K562 (cell line): ENCODE measurements around the gene ADIPOR2. TPM values are rescaled to one million over a fixed set of nuclear protein-coding genes. Genes with fewer than 3 reads are reported as not detected.

Experiments used
- ATAC-seq: fragments of 200-7000 bp; cut with Tn5 transposase; 3 replicates; pipeline ENCODE4 v1.9.1; 2020; ENCODE audit warnings: moderate library complexity
- BruUV-seq: library from RNA; stranded (reverse); fragments of 400-500 nt; replicated peaks from 2 replicates; lab custom pipeline; 2021; lab: Mats Ljungman, UMichigan
- CTCF ChIA-PET: fragments of 300-600 bp; formaldehyde crosslinking; extraction: SDS; loops from one replicate; lab custom pipeline; 2021; ENCODE audit warnings: low intra/inter-chr PET ratio; lab: Yijun Ruan, JAX
- POLR2A ChIA-PET: fragments of 300-600, 350-650 bp; sonication (Branson Sonifier 250); formaldehyde crosslinking; extraction: SDS; loops from one replicate; lab custom pipeline; 2021; ENCODE audit warnings: antibody characterized with exemption, inconsistent platforms; lab: Yijun Ruan, JAX
- DNase-seq, 4 experiments: peaks; one replicate each; pipeline versions ENCODE4 v3.0.0 to v3.0.0-alpha.2; 2011 to 2018; ENCODE audit warnings: low spot score in 3 of 4, mixed read lengths in 3 of 4; ENCODE audit errors: extremely low read depth in 1 of 4
- FAIRE-seq: peaks from 2 replicates; lab custom pipeline; 2011; peaks lifted over from hg19 to GRCh38; lab: Jason Lieb, UNC
- H2AFZ ChIP-seq: 2 replicates; pipeline ENCODE4 v1.6.0; 2011; ENCODE audit warnings: low read depth, low read length, control low read depth, inconsistent platforms
- H3K27ac ChIP-seq: fragments of 200-600 bp; 3 replicates; pipeline ENCODE4 v1.8.0; 2011; ENCODE audit warnings: low read depth, mild to moderate bottlenecking, control low read depth, inconsistent platforms, low read length, moderate library complexity, mixed read lengths; ENCODE audit errors: extremely low read depth
- H3K27me3 ChIP-seq, 2 experiments: fragments of 300-600 bp in 1 of 2; 2 replicates in 1 of 2; 3 replicates in 1 of 2; pipeline versions ENCODE4 v1.6.0 to v1.8.0; 2011; ENCODE audit warnings: inconsistent platforms in 2 of 2, low read length in 2 of 2, mild to moderate bottlenecking in 1 of 2, mixed read lengths in 1 of 2, moderate library complexity in 1 of 2; ENCODE audit not compliant: control insufficient read depth in 2 of 2, insufficient read depth in 2 of 2
- H3K36me3 ChIP-seq: fragments of 300-600 bp; 3 replicates; pipeline ENCODE4 v1.8.0; 2011; ENCODE audit warnings: mild to moderate bottlenecking, low read length, inconsistent platforms; ENCODE audit not compliant: control insufficient read depth, insufficient read depth
- H3K4me1 ChIP-seq, 2 experiments: fragments of 200-600 bp in 1 of 2; replicated peaks in 1 of 2; 2 replicates in 1 of 2; 3 replicates in 1 of 2; pipeline versions ENCODE4 v1.5.1 to v1.8.0; 2011; ENCODE audit warnings: inconsistent platforms in 2 of 2, low read length in 2 of 2, mild to moderate bottlenecking in 1 of 2, mixed read lengths in 1 of 2, moderate library complexity in 1 of 2; ENCODE audit not compliant: control insufficient read depth in 2 of 2, insufficient read depth in 2 of 2
- H3K4me2 ChIP-seq: 2 replicates; pipeline ENCODE4 v1.6.1; 2011; ENCODE audit warnings: low read length, control low read depth, inconsistent platforms, mixed read lengths; ENCODE audit not compliant: insufficient read depth
- H3K4me3 ChIP-seq: fragments of 200-600 bp; sonication (generic), shearing (Covaris generic); 2 replicates; pipeline ENCODE4 v1.5.1; 2016; ENCODE audit warnings: control low read depth, inconsistent platforms
- H3K79me2 ChIP-seq: fragments of 200-600 bp; 3 replicates; pipeline ENCODE4 v1.8.0; 2011; ENCODE audit warnings: low read length, inconsistent platforms; ENCODE audit not compliant: control insufficient read depth, insufficient read depth
- H3K9ac ChIP-seq, 2 experiments: 2 replicates each; pipeline versions ENCODE4 v1.6.0 to v1.6.1; 2011; ENCODE audit warnings: low read depth in 2 of 2, low read length in 2 of 2, control low read depth in 1 of 2, inconsistent platforms in 1 of 2, mild to moderate bottlenecking in 1 of 2, mixed read lengths in 1 of 2; ENCODE audit not compliant: insufficient read depth in 1 of 2
- H3K9me1 ChIP-seq: one replicate; pipeline ENCODE4 v1.6.0; 2011; ENCODE audit warnings: inconsistent platforms, mild to moderate bottlenecking, low read length, moderate library complexity; ENCODE audit not compliant: control insufficient read depth, insufficient read depth
- H3K9me3 ChIP-seq: replicated peaks from 2 replicates; pipeline ENCODE4 v1.5.1; 2011; ENCODE audit warnings: low read depth, low read length, inconsistent platforms; ENCODE audit not compliant: control insufficient read depth, insufficient read depth
- H4K20me1 ChIP-seq: replicated peaks from 2 replicates; pipeline ENCODE4 v1.6.1; 2011; ENCODE audit warnings: low read length, inconsistent platforms, mixed read lengths; ENCODE audit not compliant: control insufficient read depth, insufficient read depth
- CREB1 ChIP-seq, 2 experiments: sonication (generic) in 1 of 2; formaldehyde crosslinking in 1 of 2; IDR thresholded peaks; 2 replicates each; pipeline versions ENCODE4 v1.6.1 to v1.8.0; 2012 to 2022; ENCODE audit warnings: inconsistent platforms in 1 of 2, mild to moderate bottlenecking in 1 of 2, missing genetic modification reagents in 1 of 2, moderate library complexity in 1 of 2
- GTF2A2 ChIP-seq: IDR thresholded peaks from 2 replicates; pipeline ENCODE4 v1.6.1; 2016; ENCODE audit warnings: mild to moderate bottlenecking, missing genetic modification characterization, missing compliant biosample characterization
- NRF1 ChIP-seq, 2 experiments: fragments of 450-650 bp; IDR thresholded peaks in 1 of 2; conservative IDR thresholded peaks in 1 of 2; 2 replicates each; pipeline ENCODE4 v1.6.1; 2014; ENCODE audit warnings: mild to moderate bottlenecking in 2 of 2
- SRF ChIP-seq, 2 experiments: fragments of 250-450, 450-650 bp in 1 of 2; sonication (Bioruptor Pico) in 1 of 2; sonication (generic) in 1 of 2; formaldehyde crosslinking; IDR thresholded peaks; 2 replicates each; pipeline versions ENCODE4 v1.5.0 to v1.5.1; 2020 to 2022; ENCODE audit warnings: mild to moderate bottlenecking in 1 of 2, missing genetic modification reagents in 1 of 2
- TFAM ChIP-seq: fragments of 250-450 bp; sonication (Bioruptor Pico); conservative IDR thresholded peaks from 2 replicates; pipeline ENCODE4 v1.5.0; 2021; ENCODE audit warnings: mild to moderate bottlenecking, moderate library complexity
- ZNF785 ChIP-seq: fragments of 250-450 bp; sonication (Bioruptor Pico); IDR thresholded peaks from 2 replicates; pipeline ENCODE4 v1.4.0; 2020; ENCODE audit warnings: mild to moderate bottlenecking
- whole genome bisulfite sequencing: fragments of 100-300 bp; shearing (Covaris generic); methylation state at CpG from one replicate; pipeline ENCODE4 v1.1.6; 2016; ENCODE audit warnings: low coverage, mixed read lengths; ENCODE audit not compliant: insufficient coverage; ENCODE audit errors: missing lambda C conversion rate; 5-methylcytosine and 5-hydroxymethylcytosine counted together
- in situ Hi-C: fragments of 300-500 bp; cut with MboI; formaldehyde crosslinking; loops from 4 replicates; pipeline ENCODE4 v1.15.0; 2018; ENCODE audit warnings: inconsistent platforms, mixed read lengths
- intact Hi-C: fragments of 100-400 bp; cut with micrococcal nuclease; formaldehyde crosslinking; loops from 2 replicates; pipeline ENCODE4 v1.14.2; 2022
- polyA plus RNA-seq, 8 experiments: library from polyadenylated mRNA; depleted of rRNA in 4 of 8; stranded (reverse) in 5 of 8; unstranded in 3 of 8; fragments of >200 nt; fragmentation: Nextera tagmentation in 2 of 8; fragmentation: Illumina TruSeq in 1 of 8; extraction: Ambion mirVana in 2 of 8; extraction: Trizol in 1 of 8; gene quantifications; 2 replicates each; pipeline versions ENCODE4 v1.2.1 to v1.2.3, GENCODE V29; 2011 to 2014; ENCODE audit warnings: inconsistent platforms in 1 of 8, missing spikeins in 1 of 8
- total RNA-seq, 7 experiments: library from RNA; depleted of rRNA in 6 of 7; stranded (reverse); fragments of >200 nt in 6 of 7; fragmentation: Illumina TruSeq in 2 of 7; extraction: Trizol in 2 of 7; gene quantifications; 2 replicates each; pipeline versions ENCODE4 v1.2.1 to v1.2.3, GENCODE V29; 2011 to 2021; ENCODE audit warnings: low replicate concordance in 1 of 7
- TF ChIP-seq, protein P1 (sequence below): fragments of 200-800 bp; sonication (Bioruptor generic); IDR thresholded peaks from 2 replicates; pipeline ENCODE4 v1.6.1; 2017; ENCODE audit warnings: missing genetic modification characterization, missing compliant biosample characterization

The ADIPOR2 gene
- total and polyA plus RNA-seq, 9 of the 15 experiments (the other 6 are each of a cell fraction or from before 2014, with no cell fraction given) = 10.9 to 63.5 (median 46.0) TPM

DNA sequence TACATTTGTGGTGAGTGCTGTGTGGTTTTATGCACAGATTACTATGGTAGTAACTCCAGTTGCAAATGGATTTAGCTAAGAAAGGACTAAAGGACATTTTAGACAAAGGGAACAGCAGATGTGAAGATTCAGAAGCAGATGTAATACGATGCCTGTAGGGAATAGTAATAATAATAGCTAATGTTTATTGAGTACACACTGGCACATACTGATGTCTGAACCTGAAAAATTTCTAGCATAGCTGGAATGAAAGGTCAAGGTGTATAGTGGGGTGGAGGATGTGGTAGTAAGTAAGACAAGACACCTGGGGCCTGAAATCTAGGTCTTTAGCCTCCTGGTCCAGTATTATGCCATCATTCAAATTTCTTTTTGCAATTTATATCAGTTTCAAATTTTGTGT lies 75.2 kb downstream of the ADIPOR2 start:
- DNase-seq = no peak
- Histone ChIP-seq H3K27me3 (no peaks in the 10 kb centered on the region), H3K4me3 (no peak overlapping the region), H3K27ac (no peak overlapping the region), H3K9ac (no peak overlapping the region), H3K9me1 (no peaks in the 10 kb centered on the region), H4K20me1 (no peaks in the 10 kb centered on the region), H3K9me3 (no peaks in the 10 kb centered on the region), H3K79me2 (peaks cover 90% of the 10 kb centered on the region), H2AFZ (no peak overlapping the region), H3K36me3 (peaks cover 39% of the 10 kb centered on the region), H3K4me1 (no peaks in the 10 kb centered on the region), H3K4me2 (no peak overlapping the region)
- 89% methylated on average over 1 of the region's 1 CpG for WGBS
- no peak for ATAC-seq
- intact Hi-C loops = no loop called here
- FAIRE-seq = no peak
- in situ Hi-C loops = no loop called here
- no peak for TF ChIP-seq ZNF785
- no peak for TF ChIP-seq SRF (CRISPR knock-in tag; IDR thresholded peaks at IDR 0.05)
- TF ChIP-seq NRF1 (conservative IDR thresholded peaks at IDR 0.05 in 1 of 2, IDR thresholded peaks at IDR 0.05 in 1 of 2) = no peak
- TF ChIP-seq TFAM (CRISPR knock-in tag) = no peak
- no peak for TF ChIP-seq GTF2A2 (tag)
- TF ChIP-seq CREB1 (IDR thresholded peaks at IDR 0.05) = no peak
- no peak for TF ChIP-seq CREB1 (CRISPR knock-in tag; IDR thresholded peaks at IDR 0.05)
- TF ChIP-seq, protein P1, sequence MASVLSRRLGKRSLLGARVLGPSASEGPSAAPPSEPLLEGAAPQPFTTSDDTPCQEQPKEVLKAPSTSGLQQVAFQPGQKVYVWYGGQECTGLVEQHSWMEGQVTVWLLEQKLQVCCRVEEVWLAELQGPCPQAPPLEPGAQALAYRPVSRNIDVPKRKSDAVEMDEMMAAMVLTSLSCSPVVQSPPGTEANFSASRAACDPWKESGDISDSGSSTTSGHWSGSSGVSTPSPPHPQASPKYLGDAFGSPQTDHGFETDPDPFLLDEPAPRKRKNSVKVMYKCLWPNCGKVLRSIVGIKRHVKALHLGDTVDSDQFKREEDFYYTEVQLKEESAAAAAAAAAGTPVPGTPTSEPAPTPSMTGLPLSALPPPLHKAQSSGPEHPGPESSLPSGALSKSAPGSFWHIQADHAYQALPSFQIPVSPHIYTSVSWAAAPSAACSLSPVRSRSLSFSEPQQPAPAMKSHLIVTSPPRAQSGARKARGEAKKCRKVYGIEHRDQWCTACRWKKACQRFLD (CRISPR knock-in tag) = no peak
- POLR2A ChIA-PET = no interaction called here
- CTCF ChIA-PET = no interaction called here
- no TSS peak for BruUV-seq
